Naive thymus-derived CD4-positive, alpha-beta T cell (primary cell): Measurements from ENCODE around the gene RNF6. TPM values are rescaled to one million over a fixed set of nuclear protein-coding genes. Genes with fewer than 3 reads are reported as not detected.

Experiments
- ATAC-seq: fragments of 150-1000 bp; cut with Tn5 transposase; 2 replicates; pipeline ENCODE4 v1.10.0; 2021; ENCODE audit warnings: mild to moderate bottlenecking, moderate library complexity
- CTCF ChIA-PET: fragments of 350-600 bp; sonication (Branson Sonifier 250); formaldehyde crosslinking; loops from one replicate; lab custom pipeline; 2021; ENCODE audit warnings: antibody characterized with exemption; lab: Charles Lee
- POLR2A ChIA-PET: fragments of 350-600 bp; sonication (Branson Sonifier 250); formaldehyde crosslinking; loops from one replicate; lab custom pipeline; 2021; ENCODE audit warnings: antibody characterized with exemption, inconsistent platforms; lab: Charles Lee
- DNase-seq, 9 donors: peaks; one replicate each; pipeline versions ENCODE4 v3.0.0 to v3.0.0-alpha.2; 2020 to 2022; ENCODE audit warnings: mixed read lengths in 1 of 9
- H3K27ac ChIP-seq: one replicate; pipeline ENCODE4 v1.7.0; 2013; ENCODE audit warnings: mild to moderate bottlenecking, low read depth, low read length, moderate library complexity
- H3K27me3 ChIP-seq, 2 donors: one replicate each; pipeline ENCODE4 v1.7.0; 2013; ENCODE audit warnings: low read length in 2 of 2, mild to moderate bottlenecking in 2 of 2, moderate library complexity in 2 of 2; ENCODE audit not compliant: control insufficient read depth in 2 of 2, insufficient read depth in 2 of 2
- H3K36me3 ChIP-seq, 3 experiments: 1 replicate in 2 of 3; 2 replicates in 1 of 3; pipeline ENCODE4 v1.7.0; 2013; ENCODE audit warnings: low read length in 3 of 3, mild to moderate bottlenecking in 3 of 3, moderate library complexity in 1 of 3; ENCODE audit not compliant: insufficient read depth in 3 of 3, control insufficient read depth in 2 of 3
- H3K4me1 ChIP-seq, 2 donors: one replicate each; pipeline ENCODE4 v1.7.0; 2013; ENCODE audit warnings: low read length in 2 of 2, mild to moderate bottlenecking in 2 of 2, moderate library complexity in 1 of 2; ENCODE audit not compliant: control insufficient read depth in 2 of 2, insufficient read depth in 2 of 2
- H3K4me3 ChIP-seq: 2 replicates; pipeline ENCODE4 v1.7.0; 2013; ENCODE audit warnings: mild to moderate bottlenecking, low read length
- H3K9me3 ChIP-seq, 3 experiments: 1 replicate in 2 of 3; 2 replicates in 1 of 3; pipeline ENCODE4 v1.7.0; 2013; ENCODE audit warnings: low read length in 3 of 3; ENCODE audit not compliant: control insufficient read depth in 2 of 3
- H3K27ac Mint-ChIP-seq, 9 donors: one replicate each; pipeline ENCODE4 v1.8.0; 2020 to 2022; ENCODE audit warnings: mixed read lengths in 9 of 9, mild to moderate bottlenecking in 8 of 9, moderate library complexity in 5 of 9, inconsistent platforms in 2 of 9
- H3K27me3 Mint-ChIP-seq, 5 donors: one replicate each; pipeline ENCODE4 v1.8.0; 2021 to 2022; ENCODE audit warnings: mixed read lengths in 5 of 5, mild to moderate bottlenecking in 1 of 5
- H3K36me3 Mint-ChIP-seq, 5 donors: one replicate each; pipeline ENCODE4 v1.8.0; 2020 to 2022; ENCODE audit warnings: mixed read lengths in 5 of 5, mild to moderate bottlenecking in 3 of 5, inconsistent platforms in 1 of 5
- H3K4me1 Mint-ChIP-seq, 7 donors: one replicate each; pipeline ENCODE4 v1.8.0; 2020 to 2022; ENCODE audit warnings: mixed read lengths in 7 of 7, mild to moderate bottlenecking in 3 of 7, inconsistent platforms in 1 of 7
- H3K4me3 Mint-ChIP-seq, 10 donors: one replicate each; pipeline ENCODE4 v1.8.0; 2020 to 2022; ENCODE audit warnings: mild to moderate bottlenecking in 10 of 10, mixed read lengths in 10 of 10, moderate library complexity in 6 of 10, inconsistent platforms in 2 of 10
- H3K9me3 Mint-ChIP-seq, 11 donors: one replicate each; pipeline ENCODE4 v1.8.0; 2020 to 2022; ENCODE audit warnings: mixed read lengths in 11 of 11, mild to moderate bottlenecking in 4 of 11, inconsistent platforms in 1 of 11, moderate library complexity in 1 of 11
- intact Hi-C, 2 donors: fragments of 100-400 bp; cut with micrococcal nuclease; formaldehyde crosslinking; loops; one replicate each; pipeline ENCODE4 v1.15.1; 2023
- polyA plus RNA-seq, 2 donors: library from polyadenylated mRNA; unstranded; fragments of 300-500 nt; fragmentation: Illumina TruSeq; gene quantifications; one replicate each; pipeline ENCODE4 v1.2.3, GENCODE V29; 2021
- total RNA-seq, 6 experiments: library from RNA in 5 of 6; stranded (reverse) in 5 of 6; gene quantifications; 1 replicate in 5 of 6; 2 replicates in 1 of 6; pipeline ENCODE4 v1.2.3 and lab custom pipeline; 2021 to 2026

The RNF6 gene
- total and polyA plus RNA-seq, 7 experiments from 2014 or later: 29.1 to 57.4 (median 44.6) TPM

DNA sequence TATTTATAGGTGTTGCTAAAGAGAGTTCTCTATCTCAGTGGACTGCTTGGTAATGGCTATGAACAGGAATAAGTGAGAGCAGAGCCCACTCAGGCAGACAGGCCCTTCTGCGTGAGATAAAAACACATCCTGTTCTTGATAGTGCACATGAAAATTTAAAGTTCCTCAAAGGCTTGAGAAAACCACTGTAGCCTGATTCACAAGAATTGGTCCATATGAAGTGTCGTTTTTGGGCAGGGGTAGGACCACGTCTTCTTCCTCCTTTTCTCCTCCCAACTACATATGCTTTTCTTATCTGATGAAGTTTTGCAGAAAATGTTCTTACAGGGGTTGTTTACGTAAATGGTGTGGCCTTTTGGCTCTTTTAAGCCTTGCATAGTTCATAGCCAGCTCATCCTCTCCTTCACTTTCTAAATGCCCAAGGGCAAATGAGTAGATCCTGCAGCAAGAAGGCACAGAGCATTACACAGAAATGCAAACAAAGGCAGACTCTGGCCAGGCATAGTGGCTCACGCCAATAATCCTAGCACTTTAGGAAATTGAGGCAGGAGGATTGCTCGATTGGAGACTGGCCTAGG, 53.8 kb downstream of the RNF6 start:
- Histone ChIP-seq H3K36me3 (no peaks in the 10 kb centered on the region), H3K27ac (no peak overlapping the region), H3K9me3 (no peaks in the 10 kb centered on the region), H3K4me1 (no peaks in the 10 kb centered on the region), H3K27me3 (no peaks in the 10 kb centered on the region), H3K4me3 (no peak overlapping the region)
- Mint-ChIP-seq H3K27ac (no peak overlapping the region), H3K4me3 (no peak overlapping the region), H3K36me3 (peaks cover 0 to 3% (median 0%) of the 10 kb centered on the region in 5 donors), H3K4me1 (peaks cover 0 to 3% (median 0%) of the 10 kb centered on the region in 7 donors), H3K27me3 (peaks cover 0 to 8% (median 0%) of the 10 kb centered on the region in 5 donors), H3K9me3 (no peaks in the 10 kb centered on the region)
- ATAC-seq (no peak), DNase-seq (no peak)
- ChIA-PET POLR2A (no interaction called here), CTCF (no interaction called here)
- intact Hi-C loops: no loop called here

DNA sequence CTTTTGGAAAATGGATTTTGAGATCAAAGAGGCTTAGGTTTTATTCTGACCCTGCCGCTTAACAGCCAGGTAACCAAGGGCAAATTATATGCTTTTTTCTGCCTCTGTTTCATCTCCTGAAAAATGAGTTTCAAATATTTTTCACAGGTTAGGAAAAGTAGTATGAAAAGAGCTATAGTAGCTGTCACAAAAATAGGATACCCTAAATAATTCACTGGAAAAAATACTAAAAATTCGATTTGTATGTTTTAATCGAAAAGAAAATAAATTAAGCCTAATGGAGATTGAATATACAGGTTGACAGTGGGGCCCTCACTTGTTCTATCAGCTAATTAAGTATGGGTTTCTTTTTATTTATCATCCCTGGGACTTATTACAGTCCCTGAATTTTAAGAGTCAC, 58.3 kb downstream of the RNF6 start:
- Histone ChIP-seq H3K4me1 (no peaks in the 10 kb centered on the region), H3K4me3 (no peak overlapping the region), H3K9me3 (no peaks in the 10 kb centered on the region), H3K27ac (no peak overlapping the region), H3K36me3 (no peaks in the 10 kb centered on the region), H3K27me3 (no peaks in the 10 kb centered on the region)
- ChIA-PET POLR2A (no interaction called here), CTCF (interaction anchor here (0.6 kb wide), 2 partner anchors 608 to 1658 kb away, joined by 3 to 4 read pairs; no protein-coding TSS in a partner anchor)
- Mint-ChIP-seq H3K9me3 (no peaks in the 10 kb centered on the region), H3K4me1 (peaks cover 0 to 3% (median 0%) of the 10 kb centered on the region in 7 donors), H3K36me3 (peaks cover 0 to 3% (median 0%) of the 10 kb centered on the region in 5 donors), H3K4me3 (no peak overlapping the region), H3K27me3 (peaks cover 0 to 8% (median 0%) of the 10 kb centered on the region in 5 donors), H3K27ac (no peak overlapping the region)
- intact Hi-C loops: no loop called here
- no peak for ATAC-seq
- no peak for DNase-seq

Other genes starting within 250 kb of the RNF6 start
- 1 to 10 TPM in 4 of 5 experiments, under 1 TPM in 1; 0.98 to 3.6 (median 1.6) TPM for gene SHISA2, start 170.3 kb downstream of the RNF6 start, total RNA-seq
- gene SHISA2, start 170.3 kb downstream of the RNF6 start, polyA plus RNA-seq: under 1 TPM; 0.25 to 0.95 TPM
- 10 to 100 TPM in 4 of 5 experiments, 1 to 10 TPM in 1; 9.0 to 14.0 (median 11.6) TPM for gene CDK8, start 31.8 kb upstream of the RNF6 start, total RNA-seq
- gene CDK8, start 31.8 kb upstream of the RNF6 start, polyA plus RNA-seq: 1 to 10 TPM; 5.5 to 5.9 TPM